ENCODE results near the gene NDUFB4.
A peak's percentile ranks its signal among the peaks of the same experiment; 100 is the strongest.

The NDUFB4 gene

DNA sequence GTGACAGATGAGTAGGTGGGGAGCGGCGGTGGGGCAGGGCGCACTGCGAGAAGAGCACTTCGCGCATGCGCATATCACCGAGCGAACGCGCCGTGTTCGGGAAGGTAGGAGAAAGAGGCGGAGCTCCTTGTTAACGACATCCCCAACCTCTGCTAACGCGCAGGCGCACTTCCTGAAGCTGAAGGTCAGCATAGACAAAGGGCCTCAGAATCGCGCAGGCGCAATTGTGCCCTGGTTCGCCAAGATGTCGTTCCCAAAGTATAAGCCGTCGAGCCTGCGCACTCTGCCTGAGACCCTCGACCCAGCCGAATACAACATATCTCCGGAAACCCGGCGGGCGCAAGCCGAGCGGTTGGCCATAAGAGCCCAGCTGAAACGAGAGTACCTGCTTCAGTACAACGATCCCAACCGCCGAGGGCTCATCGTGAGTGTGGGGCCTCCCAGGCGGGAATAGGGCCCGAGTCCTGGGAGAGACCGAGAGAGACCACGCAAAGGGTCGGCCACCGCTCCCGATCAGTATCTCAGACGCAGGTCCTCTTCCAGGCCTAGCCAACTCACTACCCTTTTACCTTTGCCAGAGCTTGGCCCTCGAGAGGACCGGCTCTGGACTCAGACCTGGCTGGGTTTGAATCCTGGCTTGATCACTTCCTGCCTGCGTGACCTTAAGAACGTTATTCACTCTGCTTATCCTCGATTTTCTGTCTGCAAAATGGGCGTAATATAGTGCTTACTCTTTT, at the start of gene NDUFB4:
Gene NDUFB4, plus strand, starts transcription at position 221 of the 737 bp plus-strand sequence. Its CDS starts 24 bp downstream, at position 245.
- DNase-seq: peak; percentile 83 to 94 (median 87)

DNA sequence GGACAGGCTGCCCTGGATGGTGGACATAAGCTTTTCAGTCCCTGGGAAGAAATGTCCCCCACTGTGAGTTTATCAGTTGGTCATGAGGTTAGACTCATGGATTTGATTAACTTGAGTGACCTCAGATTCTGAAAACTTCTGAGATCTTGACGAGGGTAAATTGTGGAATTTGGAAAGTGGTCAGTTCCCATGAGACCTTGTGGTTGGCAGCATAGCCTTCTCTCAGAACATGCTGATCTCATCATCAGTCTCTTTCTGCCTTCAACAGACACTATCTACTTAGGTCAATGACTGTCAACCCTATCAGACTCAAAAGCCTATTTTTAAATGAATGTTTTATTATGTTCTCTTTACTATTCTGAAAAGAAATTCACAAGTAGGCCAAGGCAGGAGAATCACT, 45.6 kb upstream of the NDUFB4 start:
- no peak for DNase-seq

DNA sequence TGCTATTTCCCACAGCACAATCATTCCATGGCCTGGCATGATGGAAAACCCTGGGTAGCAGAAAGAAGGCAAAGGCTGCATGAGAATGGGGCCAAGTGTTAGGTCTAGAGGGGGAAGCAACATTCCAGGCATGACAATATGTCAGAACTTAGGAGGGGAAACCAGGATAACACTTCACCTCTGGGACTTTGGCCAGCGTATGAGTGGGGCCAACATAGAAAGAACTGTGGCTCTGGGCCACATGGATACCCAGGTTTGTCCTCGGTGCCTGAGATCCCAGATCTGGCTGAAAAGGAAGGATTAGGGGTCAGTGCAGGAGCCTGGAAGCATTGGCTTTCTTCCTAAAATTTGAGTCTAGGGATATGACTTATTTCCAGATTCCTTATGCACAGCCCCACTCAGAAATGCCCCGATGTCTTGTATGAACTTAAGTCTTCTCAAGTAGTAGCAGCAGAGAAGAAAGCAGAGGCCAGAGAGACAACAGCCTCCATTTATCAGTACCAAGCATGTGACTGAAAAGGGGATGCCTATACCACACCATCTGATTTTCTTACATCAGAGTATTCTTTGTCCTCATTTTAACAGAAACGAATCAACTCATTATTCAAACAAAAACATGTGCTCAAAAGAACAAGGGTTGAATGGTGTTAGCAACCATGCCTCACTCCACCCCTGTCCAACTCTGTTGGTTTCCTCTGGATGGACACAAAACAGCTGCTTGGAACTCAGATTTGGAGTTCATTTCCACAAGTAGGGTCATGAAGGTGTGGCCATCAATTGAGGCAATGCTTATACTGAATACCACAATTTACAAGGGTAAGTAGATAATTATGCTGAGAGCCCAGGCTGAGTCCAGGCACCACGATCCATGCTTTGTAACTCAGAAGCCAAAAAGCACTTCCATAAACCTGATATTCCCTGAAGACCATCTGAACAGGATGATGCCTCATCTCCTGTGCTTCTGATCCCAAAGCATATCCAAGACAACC, 43.7 kb upstream of the NDUFB4 start:
- DNase-seq: no peak

DNA sequence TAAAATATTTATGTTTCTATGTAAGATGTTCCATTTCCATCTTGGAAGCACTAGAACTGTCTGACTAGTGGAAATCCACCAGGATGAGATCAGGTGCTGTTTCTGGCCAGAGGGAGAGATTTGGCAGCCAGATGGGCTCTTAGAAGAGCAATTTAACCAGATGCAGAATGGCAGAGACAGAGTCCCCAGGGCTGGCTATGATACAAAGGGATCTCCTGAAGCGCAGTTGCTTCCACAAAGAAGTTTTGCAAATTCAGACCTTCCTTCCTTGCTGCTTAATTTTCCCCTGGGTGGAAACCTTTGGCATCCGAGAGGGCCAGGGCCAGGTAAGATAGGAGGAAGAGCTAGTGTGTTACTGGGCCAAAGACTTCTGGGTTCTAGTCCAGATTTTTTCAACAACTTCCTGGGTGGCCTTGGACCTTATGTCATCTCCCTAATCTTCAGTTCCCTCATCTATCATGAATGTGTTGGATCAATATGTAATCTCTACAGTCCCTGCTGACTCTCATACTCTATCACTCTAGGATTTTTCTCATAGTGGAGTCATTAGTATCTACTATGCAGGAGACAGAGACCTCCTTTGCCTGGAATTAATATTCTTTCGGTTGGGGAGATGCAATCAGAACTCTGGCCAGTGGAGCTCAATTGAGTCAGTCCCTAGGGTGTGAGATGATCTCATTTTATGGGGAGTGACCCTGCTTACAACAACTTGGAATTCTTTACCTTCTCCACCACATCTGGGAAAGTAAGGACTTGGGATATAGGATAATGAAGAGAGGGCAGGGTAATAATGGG, 41.1 kb upstream of the NDUFB4 start:
- DNase-seq: no peak

DNA sequence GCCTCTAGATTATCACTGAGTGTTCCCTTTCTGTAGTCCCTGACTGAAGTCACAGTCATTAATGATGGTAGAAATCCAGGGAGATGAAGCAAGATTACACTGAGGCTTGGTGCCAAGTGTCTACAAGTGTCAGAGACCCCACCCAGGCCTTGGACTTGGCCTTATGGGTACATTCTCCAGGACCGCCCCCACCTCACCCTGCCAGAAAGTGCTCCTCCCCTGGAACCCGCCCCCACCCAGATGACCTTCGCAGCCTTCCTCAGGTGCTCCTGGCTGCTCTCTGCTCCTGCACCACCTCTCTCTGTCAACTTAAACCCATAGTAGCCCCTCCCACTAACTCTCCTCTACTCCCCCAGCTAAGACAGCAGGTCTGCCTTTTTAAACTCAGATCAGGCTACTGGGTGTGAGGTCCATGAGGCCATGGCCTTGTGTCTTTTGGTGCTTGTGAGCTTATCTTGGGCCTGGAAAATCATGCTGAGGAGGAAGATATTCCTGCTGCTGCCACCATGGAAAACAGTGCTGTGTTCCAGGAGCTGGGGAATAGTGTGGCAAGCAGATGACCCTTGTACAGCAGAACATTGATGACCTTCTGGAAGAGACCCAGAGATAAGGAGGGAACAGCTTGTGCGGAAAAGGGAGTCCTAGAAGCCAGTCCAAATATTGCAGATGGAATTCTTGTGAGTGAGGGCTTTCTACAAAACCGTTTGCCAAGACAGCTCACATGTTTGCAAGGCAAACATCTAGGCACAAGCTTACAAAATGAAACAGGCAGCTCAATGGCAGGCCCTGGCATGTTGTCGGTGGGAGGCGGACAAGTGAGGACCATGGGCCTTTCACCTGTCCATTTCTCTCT, 40.3 kb upstream of the NDUFB4 start:
- DNase-seq: no peak

DNA sequence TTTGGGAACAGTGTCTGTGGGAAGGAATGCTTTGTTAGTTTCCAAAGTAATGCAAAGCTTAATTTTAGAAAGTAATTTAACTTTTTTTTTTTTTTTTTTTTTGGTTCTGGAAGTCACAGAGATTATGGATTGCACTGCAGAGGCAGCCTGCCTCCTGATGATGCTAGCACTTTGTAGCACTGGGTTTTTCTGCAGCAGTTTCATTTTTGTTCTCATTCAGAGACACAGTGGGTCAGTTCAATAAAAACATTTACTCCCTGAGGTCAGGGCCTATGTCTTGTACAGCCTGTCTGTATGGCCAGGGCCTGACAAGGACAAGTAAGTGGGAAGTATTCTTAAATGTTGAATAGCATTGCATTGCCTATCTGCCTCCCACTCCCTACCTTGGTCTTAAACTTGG, 39.0 kb upstream of the NDUFB4 start:
- no peak for DNase-seq

DNA sequence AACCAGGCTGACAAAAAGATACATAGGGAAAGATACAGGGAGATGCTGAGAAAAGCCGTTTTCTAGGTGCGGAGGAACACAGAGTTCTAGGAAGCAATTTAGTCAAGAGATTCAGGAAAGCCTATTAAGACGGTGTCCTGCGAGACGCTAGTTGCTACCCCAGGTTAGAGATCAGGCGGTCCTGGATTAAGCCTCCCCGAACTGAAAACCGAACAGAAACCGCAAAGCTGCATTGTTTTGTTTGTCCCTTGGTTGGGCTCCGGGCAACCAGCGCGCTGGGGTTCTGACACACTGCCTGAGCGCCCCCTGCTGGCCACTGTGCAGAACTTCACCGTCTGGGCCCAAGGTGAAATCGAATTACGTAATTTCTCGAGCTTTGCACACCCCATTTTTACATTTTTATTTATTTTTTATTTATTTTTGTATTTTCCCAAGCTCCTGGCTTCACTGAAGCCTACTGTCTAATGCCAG, 37.3 kb upstream of the NDUFB4 start:
- DNase-seq: peak; percentile 67 to 73 (median 71)

DNA sequence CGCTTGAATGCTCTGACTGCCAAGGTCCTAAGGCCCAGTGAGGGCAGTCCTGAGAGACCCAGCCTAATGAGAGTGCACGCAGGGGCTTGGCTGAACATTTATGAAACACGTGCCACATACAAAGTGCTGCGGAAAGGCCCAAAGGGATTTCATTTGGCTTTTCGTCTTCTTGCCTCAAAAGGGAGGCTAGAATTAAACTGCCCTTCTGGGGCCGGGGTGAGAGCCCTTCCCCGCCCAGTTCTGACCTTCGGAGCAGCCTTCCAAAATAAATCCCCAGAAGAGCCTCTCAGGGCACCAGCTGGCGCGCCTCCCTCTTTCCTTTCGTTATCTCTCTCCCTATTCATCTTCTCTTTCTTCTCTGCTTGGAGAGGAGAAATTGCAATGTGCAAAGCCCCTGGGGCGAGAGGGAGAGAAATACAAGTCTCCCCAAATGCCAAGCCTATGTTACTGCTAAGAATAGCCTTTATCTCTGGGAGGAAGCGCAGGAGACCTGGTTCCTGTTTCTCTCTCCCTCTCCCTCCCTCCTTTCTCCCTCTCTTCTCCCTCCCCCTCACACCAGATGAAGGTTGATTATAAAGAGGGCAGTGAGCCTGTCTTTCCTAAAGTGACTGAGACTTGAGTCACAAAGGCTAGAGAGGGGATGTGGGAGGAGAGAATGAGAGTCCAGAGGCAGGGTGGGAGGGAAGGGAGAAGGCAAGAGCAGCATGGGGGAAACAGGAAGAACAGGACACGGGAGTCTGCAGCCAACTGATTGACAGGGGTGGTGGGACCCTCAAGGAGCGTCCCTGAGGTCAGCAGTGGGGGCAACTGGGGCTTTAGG, 36.7 kb upstream of the NDUFB4 start:
- DNase-seq: no peak

DNA sequence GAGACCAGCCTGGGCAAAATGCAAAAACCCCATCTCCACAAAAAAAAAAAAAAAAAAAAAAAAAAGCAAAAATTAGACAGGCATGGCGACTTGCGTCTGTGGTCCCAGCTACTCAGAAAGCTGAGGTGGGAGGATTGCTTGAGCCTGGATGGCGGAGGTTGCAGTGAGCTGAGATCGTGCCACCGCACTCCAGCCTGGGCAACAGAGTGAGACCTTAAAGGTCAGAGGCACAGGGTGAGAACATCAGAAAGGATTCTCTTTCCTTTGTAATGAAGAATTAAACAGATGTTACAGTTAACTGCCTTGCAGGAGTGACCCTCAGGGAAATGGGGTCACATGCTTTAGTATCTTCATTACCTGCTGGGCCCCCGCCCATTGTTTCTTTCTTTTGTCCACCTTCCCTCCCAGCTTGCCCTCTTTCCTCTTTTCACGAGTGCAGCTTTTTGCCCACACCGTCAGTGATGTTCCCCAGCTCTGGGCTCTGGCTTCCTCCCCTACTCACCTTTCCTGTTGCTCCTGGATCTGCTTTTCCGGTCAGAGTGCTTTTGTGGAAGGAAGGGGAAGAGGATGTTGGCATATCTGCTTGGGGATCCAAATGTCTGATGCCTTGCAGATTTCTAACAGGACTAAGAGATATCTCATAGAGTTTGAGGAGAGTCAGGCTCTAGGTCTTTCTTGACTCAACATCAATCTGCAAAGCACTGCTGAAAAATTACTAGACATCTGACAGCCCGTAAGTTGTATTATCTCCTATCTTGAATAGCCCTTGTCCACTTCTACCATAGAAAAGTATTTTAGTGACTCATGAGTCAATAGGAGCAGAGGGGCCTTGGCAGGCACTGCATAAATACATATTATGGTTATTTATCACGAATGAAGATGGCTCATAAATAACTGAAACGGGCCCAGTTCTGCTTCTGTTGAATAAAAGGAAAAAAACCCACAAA, 35.6 kb upstream of the NDUFB4 start:
- DNase-seq: no peak

DNA sequence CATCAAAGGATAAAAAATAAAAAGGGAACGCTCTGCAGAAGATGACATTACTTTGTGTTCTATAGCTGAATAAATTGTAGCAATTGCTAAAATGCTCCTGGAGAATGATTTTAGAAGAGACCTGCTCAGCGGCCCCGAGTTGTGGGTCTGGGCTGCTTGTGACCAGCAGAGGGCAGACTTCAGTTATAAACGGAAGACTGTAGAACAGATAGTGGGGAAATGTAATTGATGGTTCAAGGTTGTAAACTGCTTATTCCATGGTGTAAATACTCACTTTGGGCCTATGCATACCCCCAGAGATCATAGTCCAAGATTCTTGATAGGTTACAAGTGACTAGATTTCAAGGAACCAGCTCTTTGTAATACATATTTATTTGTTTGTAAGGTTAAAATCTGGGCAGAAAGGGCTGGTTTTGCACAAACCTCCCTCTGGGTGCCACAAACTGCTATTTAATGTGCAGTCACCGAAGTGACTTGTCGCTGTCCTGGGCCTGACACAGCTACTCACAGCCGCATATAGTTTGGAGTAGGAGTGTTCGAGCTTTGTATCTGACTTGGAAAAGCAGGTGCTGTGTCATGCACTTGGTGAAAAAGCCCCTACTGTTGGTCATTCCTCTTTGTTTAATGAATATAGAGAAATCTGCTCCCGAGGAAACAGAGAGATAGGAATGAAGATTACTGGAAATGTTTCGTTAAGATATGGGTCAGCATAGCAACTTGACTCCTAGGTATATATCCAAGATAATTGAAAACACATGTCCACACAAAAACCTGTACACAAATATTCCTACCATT, 34.7 kb upstream of the NDUFB4 start:
- DNase-seq: peak; percentile 36 to 50 (median 40)

DNA sequence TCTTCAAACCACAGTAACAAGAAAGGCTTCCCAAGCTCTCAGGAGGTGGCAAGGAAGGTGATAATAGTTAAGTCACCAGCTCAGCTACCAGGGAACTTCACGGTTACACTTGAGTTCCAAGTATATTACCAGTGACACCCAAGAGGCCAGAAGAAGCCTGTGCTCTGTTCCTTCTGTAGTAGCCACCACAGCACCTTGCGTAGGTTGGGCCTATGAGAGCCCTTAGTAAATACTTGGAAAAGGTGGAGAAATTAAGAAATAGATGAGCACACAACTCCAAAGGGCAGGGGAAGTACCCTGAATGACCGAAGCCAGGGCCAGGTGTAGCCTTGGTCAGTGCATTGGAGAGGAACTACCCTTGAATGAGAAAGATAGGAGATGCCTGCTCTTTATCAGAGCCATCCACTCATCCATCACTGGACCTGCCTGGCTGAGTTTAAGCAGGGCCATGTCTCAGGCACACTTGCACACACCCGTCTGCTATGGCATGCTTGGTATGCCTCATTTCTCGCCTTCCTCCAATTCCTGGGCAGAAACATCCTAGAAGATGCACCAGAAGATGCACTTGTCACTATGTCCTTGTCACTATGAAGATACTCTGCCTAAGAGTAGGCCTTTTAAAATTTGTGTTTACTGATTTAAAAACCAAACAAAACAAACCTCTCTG, 32.6 kb upstream of the NDUFB4 start:
- no peak for DNase-seq

DNA sequence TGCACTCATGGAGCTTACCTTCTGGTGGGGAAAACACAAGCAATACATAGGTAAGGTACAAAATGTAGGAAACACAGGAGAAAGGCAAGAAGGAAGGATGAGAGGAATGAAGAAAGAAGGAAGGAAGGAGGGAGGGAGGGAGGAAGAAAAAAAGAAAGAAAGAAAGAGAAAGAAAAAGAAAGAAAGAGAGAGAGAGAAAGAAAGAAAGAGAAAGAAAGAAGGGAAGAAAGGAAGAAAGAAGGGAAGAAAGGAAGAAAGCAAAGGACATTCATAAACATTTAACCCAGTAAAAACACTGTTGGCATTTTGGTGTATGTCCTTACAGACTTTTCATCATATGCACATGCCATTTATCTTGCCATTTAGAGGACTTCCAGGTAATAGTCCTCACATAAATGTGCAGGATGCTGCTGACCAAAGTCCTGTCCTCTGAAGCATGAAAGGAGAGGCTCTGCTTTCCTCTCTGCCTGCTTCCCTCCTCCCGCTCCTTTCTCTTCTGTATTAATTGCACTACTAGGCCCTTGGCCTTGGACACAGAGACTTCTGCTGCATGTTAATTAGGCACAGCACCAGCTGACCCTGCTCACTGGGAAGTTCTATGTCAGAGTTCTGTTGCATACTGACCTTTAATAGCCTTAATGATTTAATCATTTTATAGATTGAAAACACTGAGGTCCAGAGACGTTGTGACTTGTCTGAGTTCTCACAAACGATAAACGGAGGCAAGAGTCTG, 29.7 kb upstream of the NDUFB4 start:
- no peak for DNase-seq

DNA sequence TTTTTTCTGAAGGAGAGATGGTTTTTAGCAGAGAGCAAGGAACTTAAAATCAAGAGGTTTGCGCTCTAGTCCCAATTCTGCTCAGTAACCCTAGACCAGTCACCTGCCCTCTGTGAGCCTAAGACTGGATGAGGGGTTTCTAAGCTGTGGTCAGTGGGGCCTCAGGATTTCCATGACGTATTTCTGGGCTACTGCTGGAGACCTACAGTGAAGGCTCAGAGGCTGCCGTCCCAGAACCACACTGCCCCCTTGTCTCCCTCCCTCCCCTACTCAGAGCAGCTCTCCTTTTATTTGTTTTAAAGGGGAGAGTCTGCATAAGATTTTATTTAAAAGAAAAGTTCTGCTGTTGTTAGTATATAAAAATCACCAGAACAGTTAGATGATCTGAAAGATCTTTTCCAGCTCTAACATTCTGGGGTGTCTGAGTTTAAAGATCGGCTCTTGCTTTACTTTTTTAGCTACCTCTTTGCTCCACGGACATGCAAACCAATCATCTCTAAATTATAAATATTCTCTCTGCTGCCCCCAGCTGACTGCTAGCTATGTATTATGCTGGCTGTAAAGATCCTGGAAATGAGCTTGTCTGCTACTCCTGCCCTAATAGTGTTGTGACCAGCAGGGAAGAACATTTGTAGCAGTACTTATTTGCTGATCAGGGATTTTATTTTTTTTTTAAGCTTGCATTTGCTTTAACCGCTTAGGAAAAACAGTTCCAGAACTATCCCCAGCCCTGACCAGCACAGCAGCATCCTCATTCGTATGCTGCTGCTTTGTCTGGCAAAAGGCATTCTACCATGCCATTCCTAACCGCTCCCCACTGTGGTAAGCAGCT, 28.6 kb upstream of the NDUFB4 start:
- DNase-seq: no peak

DNA sequence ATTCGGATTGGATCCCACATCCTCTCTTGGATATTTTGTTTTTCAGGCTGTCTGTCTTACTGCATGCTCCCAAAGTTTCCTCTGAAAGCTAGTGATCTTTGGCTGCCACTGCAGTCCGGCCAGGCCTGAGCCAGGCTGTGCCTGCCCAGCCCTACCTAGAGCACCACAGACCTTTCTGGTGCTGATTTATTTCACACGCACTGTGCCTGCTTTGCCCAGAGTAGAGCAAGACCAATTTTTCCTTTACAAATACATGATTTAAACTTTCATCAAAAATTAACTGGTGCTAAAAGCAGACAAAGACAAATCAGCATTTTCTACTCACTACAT, 28.0 kb upstream of the NDUFB4 start:
- no peak for DNase-seq

DNA sequence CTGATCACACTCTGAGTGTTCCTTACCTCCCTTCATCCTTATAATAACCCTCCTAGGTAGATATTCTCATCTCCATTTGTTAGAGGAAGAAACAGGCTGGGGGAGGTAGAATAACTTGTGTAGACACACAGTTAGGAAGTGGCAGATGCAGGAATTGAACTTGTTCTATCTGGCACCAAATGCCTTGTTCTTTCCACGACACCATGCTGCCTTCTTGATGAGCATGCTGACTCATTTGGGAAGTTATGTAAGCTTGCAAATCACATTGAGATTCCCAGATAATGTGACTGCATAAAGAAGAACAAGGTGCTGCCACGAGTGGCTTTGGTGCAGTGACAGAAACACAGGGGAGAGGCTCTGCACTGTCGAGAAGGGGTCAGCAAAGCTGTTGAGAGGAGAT, 27.5 kb upstream of the NDUFB4 start:
- DNase-seq: no peak

DNA sequence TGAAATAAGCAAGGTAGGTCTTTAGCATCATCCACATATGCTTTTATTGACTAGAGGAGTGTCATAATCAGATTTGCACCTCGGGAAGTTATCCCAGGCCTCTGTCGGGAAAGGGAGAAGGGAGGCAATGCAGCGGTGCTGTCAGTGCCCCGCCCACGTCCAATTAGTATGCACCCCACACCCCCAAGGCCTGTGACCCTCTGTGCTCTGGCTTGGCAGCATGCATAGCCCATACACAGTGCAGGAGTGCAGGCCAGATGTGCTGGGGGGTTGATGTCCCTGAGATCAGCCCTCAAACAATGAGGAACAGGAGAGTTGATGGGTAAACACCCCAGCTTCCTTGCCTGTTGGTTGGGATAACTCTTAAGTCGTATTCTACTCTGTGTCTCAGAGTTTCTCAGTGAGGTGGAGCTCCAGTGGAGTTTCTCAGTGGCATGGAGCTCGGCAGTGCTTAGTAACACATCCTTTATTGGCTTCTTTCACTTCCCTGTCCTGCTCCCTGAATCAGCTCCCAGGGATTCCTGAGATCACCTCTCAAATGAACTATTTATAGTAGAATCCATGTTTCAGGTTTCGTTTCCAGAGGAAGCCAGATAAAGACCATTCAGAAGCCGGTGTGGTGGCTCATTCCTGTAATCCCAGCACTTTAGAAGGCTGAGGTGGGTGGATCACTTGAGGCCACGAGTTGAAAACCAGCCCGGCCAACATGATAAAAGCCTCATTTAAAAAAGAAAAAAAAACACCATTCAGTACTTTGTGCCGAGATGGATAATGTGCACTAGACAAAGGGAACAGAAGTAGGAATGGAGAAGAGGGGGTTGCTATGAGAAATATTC, 26.7 kb upstream of the NDUFB4 start:
- no peak for DNase-seq
